Kidney (tissue), 14 donors: ENCODE measurements around the gene BARHL1. TPM values are rescaled to one million over a fixed set of nuclear protein-coding genes. Genes with fewer than 3 reads are reported as not detected.

Experiments
- DNase-seq, 5 donors: peaks; one replicate each; pipeline ENCODE4 v3.0.0-alpha.2; 2013 to 2020
- FAIRE-seq: peaks from 2 replicates; lab custom pipeline; 2012; peaks lifted over from hg19 to GRCh38; lab: Jason Lieb, UNC
- H3K27ac ChIP-seq, 2 donors: one replicate each; pipeline ENCODE4 v1.7.0; 2013; ENCODE audit warnings: low read depth in 2 of 2, low read length in 2 of 2, inconsistent platforms in 1 of 2
- H3K27me3 ChIP-seq: one replicate; pipeline ENCODE4 v1.7.1; 2013; ENCODE audit warnings: low read length, inconsistent platforms; ENCODE audit not compliant: control insufficient read depth, insufficient read depth
- H3K36me3 ChIP-seq, 3 donors: one replicate each; pipeline versions ENCODE4 v1.7.0 to v1.7.1; 2013; ENCODE audit warnings: low read length in 3 of 3, control low read depth in 1 of 3, inconsistent platforms in 1 of 3; ENCODE audit not compliant: insufficient read depth in 3 of 3, control insufficient read depth in 2 of 3
- H3K4me1 ChIP-seq, 3 donors: one replicate each; pipeline versions ENCODE4 v1.7.0 to v1.7.1; 2013; ENCODE audit warnings: low read length in 3 of 3, inconsistent platforms in 1 of 3, low read depth in 1 of 3; ENCODE audit not compliant: control insufficient read depth in 2 of 3, insufficient read depth in 2 of 3
- H3K4me3 ChIP-seq, 3 donors: one replicate each; pipeline versions ENCODE4 v1.7.0 to v1.8.1; 2013; ENCODE audit warnings: low read length in 3 of 3, control low read depth in 1 of 3, inconsistent platforms in 1 of 3
- H3K9ac ChIP-seq, 3 donors: one replicate each; pipeline versions ENCODE4 v1.7.0 to v1.7.1; 2013; ENCODE audit warnings: low read length in 3 of 3, control low read depth in 1 of 3, inconsistent platforms in 1 of 3
- H3K9me3 ChIP-seq, 3 donors: one replicate each; pipeline versions ENCODE4 v1.7.0 to v1.7.1; 2013; ENCODE audit warnings: low read length in 3 of 3, control low read depth in 1 of 3, inconsistent platforms in 1 of 3; ENCODE audit not compliant: control insufficient read depth in 2 of 3, insufficient read depth in 1 of 3
- intact Hi-C: fragments of 100-400 bp; cut with DNase I; formaldehyde crosslinking; loops from one replicate; pipeline ENCODE4 v1.11.1; 2022
- polyA plus RNA-seq: library from polyadenylated mRNA; stranded (reverse); fragments of 350-450 nt; fragmentation: Illumina TruSeq; extraction: RNeasy Lipid Tissue Mini Kit (QIAGEN cat#74804); gene quantifications from one replicate; pipeline ENCODE4 v1.2.3, GENCODE V29; 2014; ENCODE audit warnings: low read depth, low replicate concordance; ENCODE audit not compliant: insufficient read depth
- total RNA-seq: library from RNA; stranded (reverse); fragmentation: NEBNext Ultra II Directional; extraction: Animal tissue kit (Norgen Biotek cat#: 25700); gene quantifications from one replicate; pipeline ENCODE4 v1.2.1, GENCODE V29; 2021
- TF ChIP-seq, protein P1 (sequence below): IDR thresholded peaks from 3 replicates; pipeline ENCODE4 v1.5.1; 2012; ENCODE audit warnings: mild to moderate bottlenecking, moderate library complexity, borderline replicate concordance; ENCODE audit not compliant: insufficient read depth; ENCODE audit errors: extremely low read depth
- donor health status: control.
- donor health status: control.
- donor health status: control.
- donor health status: control.
- donor health status: control.
- donor health status: DM: yes; HTN: yes; CAD: no.
- donor health status: Normal renal cell carcinoma (clear cell type).

Gene BARHL1
- total and polyA plus RNA-seq, 2 donors from 2014 or later: not detected

DNA sequence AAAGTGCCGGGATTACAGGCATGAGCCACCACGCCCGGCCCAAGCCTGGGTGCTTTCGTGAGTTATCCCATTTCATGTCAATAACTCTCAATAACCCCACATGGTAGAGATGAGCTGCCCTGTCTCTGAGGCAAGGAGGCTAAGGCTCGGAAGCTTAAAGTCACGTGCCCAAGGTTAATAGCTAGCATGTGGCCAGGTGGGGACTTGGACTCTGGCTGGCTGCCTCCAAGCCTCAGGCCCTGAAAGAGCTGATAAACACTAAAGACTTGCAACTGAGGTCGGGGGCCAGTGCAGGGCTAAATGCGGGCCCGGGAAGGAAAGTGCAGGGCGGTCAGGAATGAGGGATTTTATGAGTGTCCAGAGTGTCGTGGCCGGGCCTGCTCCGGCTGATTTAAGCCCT, 30.9 kb upstream of the BARHL1 start:
- Histone ChIP-seq H3K9me3 (no peaks in the 10 kb centered on the region), H3K36me3 (no peaks in the 10 kb centered on the region), H3K4me3 (no peak overlapping the region), H3K27ac (no peak overlapping the region), H3K27me3 (peaks cover 3% of the 10 kb centered on the region), H3K4me1 (no peaks in the 10 kb centered on the region), H3K9ac (no peak overlapping the region)
- intact Hi-C loops: no loop called here
- TF ChIP-seq, protein P1, sequence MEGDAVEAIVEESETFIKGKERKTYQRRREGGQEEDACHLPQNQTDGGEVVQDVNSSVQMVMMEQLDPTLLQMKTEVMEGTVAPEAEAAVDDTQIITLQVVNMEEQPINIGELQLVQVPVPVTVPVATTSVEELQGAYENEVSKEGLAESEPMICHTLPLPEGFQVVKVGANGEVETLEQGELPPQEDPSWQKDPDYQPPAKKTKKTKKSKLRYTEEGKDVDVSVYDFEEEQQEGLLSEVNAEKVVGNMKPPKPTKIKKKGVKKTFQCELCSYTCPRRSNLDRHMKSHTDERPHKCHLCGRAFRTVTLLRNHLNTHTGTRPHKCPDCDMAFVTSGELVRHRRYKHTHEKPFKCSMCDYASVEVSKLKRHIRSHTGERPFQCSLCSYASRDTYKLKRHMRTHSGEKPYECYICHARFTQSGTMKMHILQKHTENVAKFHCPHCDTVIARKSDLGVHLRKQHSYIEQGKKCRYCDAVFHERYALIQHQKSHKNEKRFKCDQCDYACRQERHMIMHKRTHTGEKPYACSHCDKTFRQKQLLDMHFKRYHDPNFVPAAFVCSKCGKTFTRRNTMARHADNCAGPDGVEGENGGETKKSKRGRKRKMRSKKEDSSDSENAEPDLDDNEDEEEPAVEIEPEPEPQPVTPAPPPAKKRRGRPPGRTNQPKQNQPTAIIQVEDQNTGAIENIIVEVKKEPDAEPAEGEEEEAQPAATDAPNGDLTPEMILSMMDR: no peak
- DNase-seq (peak in 1 of 5 donors; percentile 10), FAIRE-seq (no peak)

DNA sequence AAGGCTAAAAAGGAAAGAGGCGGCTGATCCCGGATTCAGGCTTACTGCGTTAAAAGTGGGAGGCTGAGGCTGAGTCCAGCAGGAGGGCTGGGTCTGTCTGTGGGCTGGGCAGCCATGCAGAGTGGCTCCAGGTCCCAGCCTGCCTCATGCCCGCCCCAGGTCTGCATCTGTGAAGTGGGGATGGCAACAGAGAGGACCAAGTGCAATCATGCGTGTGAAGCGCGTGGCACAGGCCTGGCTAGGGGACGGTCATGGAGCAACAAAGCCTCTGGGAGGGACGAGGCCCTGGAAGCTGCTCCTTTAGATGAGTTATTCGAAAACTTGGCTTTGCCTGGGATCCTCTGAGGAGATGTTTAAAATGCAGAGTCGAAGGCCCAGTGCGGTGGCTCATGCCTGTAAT, 30.4 kb upstream of the BARHL1 start:
- Histone ChIP-seq H3K27me3 (peaks cover 3% of the 10 kb centered on the region), H3K4me1 (no peaks in the 10 kb centered on the region), H3K9ac (no peak overlapping the region), H3K4me3 (no peak overlapping the region), H3K27ac (no peak overlapping the region), H3K9me3 (no peaks in the 10 kb centered on the region), H3K36me3 (no peaks in the 10 kb centered on the region)
- TF ChIP-seq, protein P1: no peak
- peak in 1 of 5 donors; percentile 58 for DNase-seq
- no peak for FAIRE-seq
- intact Hi-C loops: no loop called here

DNA sequence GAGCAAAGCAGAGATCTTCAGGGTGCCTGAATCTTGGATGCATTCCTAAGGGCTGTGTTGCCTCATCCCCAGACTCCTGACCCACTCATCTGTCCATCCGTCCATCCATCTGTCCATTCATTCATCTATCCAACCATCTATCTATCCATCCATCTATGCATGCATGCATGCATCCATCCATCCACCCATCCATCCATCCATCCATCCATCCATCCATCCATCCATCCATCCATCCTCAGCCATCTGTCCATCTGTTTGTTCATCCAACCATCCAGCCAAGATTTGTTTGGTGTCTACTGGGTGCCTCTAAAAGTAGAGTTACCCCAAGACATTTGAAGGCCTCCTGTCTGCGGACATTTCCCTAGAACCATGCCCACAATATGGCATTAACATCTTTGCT, 27.7 kb upstream of the BARHL1 start:
- intact Hi-C loops: no loop called here
- Histone ChIP-seq H3K36me3 (no peaks in the 10 kb centered on the region), H3K27ac (no peak overlapping the region), H3K4me1 (no peaks in the 10 kb centered on the region), H3K9ac (no peak overlapping the region), H3K27me3 (peaks cover 3% of the 10 kb centered on the region), H3K9me3 (no peaks in the 10 kb centered on the region), H3K4me3 (no peak overlapping the region)
- TF ChIP-seq, protein P1: no peak
- no peak for FAIRE-seq
- no peak for DNase-seq

- H3K9ac ChIP-seq: no peak overlapping the region
- no peaks in the 10 kb centered on the region for H3K4me1 ChIP-seq
- H3K36me3 ChIP-seq: no peaks in the 10 kb centered on the region
- peaks cover 3% of the 10 kb centered on the region for H3K27me3 ChIP-seq
- intact Hi-C loops: no loop called here
- TF ChIP-seq, protein P1: no peak
- no peaks in the 10 kb centered on the region for H3K9me3 ChIP-seq
- H3K27ac ChIP-seq: no peak overlapping the region
- no peak overlapping the region for H3K4me3 ChIP-seq
- FAIRE-seq: no peak
- no peak for DNase-seq
Measured at GRCh38 chr9:132555528-132555927, 26.9 kb upstream of the BARHL1 start.
